GM21619 (cell line): ENCODE results near the gene R3HDM4.
A peak's percentile ranks its signal among the peaks of the same experiment; 100 is the strongest.

Experiments used
- ATAC-seq: cut with Tn5 transposase; IDR thresholded peaks from one replicate; pipeline ENCODE4 v1.9.1; 2021; ENCODE audit not compliant: unreplicated experiment

The R3HDM4 gene

GRCh38 chr19:932648-933552 is 19.9 kb upstream of the R3HDM4 start:
- ATAC-seq: no peak

DNA sequence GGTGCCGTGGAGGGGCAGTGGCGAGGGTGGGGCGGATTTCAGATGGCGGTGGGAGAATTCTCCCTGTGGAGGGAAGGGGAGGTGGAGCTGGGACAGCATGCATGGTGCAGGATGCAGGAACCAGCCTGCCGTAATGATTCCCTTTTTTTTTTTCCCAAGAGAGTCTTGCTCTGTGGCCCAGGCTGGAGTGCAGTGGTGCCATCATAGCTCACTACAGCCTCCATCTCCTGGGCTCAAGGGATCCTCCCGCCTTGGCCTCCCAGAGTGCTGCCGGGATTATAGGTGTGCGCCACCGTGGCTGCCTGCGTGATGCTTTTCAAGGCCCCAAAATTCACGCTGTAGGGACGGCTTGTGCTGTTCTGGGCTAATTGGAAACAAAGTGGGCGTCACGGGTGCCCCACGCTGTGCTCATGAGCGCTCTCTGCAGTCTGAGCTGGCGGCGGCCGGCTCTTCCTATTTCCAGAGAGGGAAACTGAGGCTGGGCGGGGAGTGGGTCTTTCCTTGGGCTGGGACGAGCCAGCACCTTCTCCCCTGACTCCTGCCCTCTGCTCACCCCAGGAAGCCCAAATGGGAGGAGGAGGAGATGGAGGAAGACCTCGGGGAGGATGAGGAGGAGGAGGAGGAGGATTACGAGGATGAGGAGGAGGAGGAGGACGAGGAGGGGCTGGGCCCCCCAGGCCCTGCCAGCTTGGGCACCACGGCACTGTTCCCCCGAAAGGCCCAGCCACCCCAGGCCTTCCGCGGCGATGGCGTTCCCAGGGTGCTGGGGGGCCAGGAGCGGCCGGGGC is 19.0 kb upstream of the R3HDM4 start:
- no peak for ATAC-seq

GRCh38 chr19:929891-930258 is 16.9 kb upstream of the R3HDM4 start:
- no peak for ATAC-seq

DNA sequence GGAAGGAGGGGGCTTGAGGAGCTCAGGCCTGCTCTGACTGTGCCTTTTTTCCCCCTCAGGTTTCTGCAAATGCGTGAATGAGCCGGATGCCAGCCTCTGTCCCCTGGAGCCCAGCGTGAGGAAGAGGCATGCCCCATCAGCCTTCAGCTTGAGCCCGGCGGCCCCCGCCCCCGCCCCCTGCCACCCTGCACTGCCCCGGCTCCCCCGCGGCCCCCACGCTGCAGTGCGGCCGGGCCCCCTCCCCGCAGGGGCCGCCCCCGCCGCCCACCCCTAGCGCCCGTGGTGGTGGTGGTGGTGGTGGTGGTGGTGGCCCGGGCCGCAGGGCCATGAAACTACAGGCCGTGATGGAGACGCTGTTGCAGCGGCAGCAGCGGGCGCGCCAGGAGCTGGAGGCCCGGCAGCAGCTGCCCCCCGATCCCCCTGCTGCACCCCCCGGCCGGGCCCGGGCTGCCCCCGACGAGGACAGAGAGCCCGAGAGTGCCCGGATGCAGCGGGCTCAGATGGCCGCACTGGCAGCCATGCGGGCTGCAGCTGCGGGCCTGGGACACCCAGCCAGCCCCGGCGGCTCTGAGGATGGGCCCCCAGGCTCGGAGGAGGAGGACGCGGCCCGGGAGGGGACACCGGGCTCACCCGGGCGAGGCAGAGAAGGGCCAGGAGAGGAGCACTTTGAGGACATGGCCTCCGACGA is 16.3 kb upstream of the R3HDM4 start:
- no peak for ATAC-seq

DNA sequence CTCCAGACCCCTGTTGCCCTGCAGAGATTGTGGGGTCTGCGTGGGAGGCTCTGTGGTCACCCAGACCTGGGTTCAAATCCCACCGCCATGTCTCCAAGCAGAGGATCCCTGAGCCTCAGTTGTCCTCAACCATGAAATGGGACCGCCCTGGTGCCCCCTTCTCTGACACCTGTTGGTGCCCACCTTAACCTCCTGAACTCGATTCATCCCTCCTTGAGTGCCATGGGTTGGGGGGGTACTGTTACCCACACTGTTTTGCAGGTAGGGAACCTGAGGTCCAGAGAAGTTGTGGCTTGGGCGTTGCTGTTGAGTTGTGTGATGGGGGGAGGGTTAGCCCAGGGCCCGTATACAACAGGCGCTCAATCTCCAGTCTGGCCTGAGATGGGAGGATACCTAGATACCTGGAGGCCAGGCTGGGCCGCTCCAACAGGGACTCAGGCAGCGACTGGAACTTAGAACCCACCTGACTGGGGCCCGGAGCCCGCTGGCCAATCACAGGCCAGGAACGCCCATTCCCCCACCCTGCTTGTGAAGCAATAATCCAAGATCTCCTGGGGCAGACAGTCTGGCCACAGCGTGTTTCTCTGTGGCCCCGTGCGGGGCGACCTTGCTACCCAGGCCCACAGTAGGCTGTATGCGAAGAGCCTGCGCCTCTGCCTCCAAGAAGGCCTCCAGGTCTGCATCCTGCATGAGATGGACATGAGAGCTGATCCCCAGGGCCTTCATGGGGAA is 15.6 kb upstream of the R3HDM4 start:
- ATAC-seq: no peak

DNA sequence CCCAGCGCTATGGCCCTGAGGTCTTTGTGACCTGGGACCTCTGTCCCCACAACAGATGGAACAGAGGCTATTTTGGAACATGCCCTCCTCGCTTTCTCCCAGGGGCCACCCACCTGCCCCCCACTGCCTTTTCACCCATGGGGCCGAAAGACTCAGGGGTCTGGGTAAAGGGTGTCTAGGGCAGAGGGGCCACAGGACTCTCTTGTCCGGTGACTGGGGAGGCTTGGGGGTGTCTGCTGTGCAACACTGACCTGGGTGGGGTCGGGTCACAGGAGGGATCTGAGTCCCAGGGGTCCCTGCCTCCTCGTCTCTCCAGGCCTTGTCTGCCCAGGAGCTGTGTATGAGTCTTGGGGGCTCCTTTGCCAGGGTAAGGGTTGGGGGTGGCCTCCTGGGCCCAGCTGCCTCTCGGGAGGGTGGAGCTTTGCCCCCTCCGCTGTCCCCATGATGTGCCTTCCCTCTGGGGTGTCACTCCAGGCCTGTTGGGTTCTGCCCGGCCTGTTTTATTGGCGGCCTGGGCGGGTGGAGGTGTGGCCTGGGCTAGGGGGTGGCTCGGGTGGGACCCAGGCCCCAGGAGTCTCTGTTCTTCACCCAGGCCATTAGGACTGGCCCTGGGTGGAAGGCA is 14.9 kb upstream of the R3HDM4 start:
- ATAC-seq: no peak

DNA sequence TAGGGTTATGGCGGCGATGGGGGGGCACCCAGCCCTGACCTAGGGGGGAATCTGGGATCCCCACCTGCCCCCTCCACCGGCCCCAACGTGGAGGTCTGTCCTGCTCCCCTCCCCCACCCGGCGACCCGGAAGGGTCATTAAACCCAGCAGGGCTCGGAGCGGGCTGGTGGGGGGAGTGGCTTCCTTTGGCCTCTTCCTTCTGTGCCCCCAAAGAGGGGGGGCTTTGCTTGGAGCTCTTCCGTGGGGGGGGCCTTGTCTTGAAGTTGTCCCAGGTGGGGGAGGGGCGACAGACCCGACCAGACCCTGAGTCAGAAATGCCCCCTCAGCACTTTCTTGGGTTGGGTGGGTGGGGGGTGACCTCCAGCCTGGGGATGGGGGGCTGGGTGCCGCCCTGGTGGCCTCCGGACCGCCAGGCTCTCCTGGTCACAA is 14.3 kb upstream of the R3HDM4 start:
- ATAC-seq: no peak

GRCh38 chr19:926589-927350 is 13.8 kb upstream of the R3HDM4 start:
- ATAC-seq: no peak

GRCh38 chr19:926323-926588 is 13.2 kb upstream of the R3HDM4 start:
- no peak for ATAC-seq

GRCh38 chr19:925526-926322 is 12.7 kb upstream of the R3HDM4 start, which contains the start of gene ARID3A:
Gene ARID3A (plus strand): TSS chr19:926035. CDS start chr19:929529, 3,494 bp downstream.
- ATAC-seq: peak; percentile 47

- ATAC-seq: peak; percentile 12
Measured at GRCh38 chr19:925087-925525, 12.1 kb upstream of the R3HDM4 start.

DNA sequence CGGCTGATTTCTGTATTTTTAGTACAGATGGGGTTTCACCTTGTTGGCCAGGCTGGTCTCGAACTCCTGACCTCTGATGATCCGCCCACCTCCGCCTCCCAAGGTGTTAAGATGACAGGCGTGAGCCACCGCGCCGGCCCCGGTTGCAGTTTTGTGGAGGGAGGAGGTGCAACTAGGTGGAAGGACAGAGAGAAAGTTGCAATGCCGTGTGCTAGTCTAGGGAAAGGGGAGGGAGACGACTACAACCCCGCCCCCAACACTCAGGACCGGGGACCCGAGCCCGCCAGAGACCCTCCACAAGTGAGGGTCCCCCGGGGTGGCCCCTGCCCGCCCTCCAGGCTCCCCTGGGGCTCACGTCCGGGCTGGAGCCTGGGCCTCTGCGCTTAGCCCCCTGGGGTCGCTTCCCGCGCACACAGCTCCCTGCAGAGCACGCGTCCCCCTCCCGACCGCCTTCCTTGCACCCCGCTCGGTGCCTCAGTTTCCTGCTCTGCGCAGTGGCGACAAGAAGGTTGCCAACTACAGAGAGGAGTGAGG is 11.6 kb upstream of the R3HDM4 start:
- ATAC-seq: no peak

DNA sequence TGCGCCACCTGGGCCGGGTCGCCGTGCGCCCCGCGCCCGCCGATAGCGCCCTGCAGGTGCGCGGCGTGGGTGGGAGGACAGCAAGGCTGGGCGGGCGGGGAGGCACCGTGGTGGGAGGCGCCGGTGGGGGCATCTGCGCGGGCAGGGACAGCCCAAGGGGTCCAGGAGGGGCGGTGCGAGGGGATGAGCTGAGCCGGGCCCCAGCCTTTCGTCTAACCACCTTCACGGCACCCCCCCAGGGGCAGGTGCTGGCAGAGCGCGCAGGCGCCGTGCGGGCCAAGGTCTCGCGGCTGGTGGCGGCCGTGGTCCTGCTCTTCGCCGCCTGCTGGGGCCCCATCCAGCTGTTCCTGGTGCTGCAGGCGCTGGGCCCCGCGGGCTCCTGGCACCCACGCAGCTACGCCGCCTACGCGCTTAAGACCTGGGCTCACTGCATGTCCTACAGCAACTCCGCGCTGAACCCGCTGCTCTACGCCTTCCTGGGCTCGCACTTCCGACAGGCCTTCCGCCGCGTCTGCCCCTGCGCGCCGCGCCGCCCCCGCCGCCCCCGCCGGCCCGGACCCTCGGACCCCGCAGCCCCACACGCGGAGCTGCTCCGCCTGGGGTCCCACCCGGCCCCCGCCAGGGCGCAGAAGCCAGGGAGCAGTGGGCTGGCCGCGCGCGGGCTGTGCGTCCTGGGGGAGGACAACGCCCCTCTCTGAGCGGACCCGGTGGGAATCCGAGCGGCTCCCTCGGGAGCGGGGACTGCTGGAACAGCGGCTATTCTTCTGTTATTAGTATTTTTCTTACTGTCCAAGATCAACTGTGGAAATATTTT is 7.2 kb upstream of the R3HDM4 start:
- no peak for ATAC-seq

GRCh38 chr19:919199-920050 is 6.4 kb upstream of the R3HDM4 start:
- no peak for ATAC-seq

GRCh38 chr19:918481-919198 is 5.6 kb upstream of the R3HDM4 start:
- ATAC-seq: no peak

DNA sequence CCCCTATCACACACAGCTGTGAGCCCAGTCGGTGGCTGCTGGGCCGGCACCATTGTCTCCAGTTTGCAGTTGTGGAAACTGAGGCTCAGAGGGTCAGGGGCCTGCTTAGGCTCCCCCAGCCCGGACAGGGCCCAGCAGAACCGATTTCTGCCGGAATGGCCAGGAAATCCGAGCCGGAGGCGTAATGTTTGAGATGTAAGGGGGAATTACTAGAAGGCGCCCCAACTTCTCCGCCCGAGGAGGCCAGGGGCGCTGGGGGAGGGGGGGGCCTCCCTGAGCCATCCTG is 5.1 kb upstream of the R3HDM4 start:
- no peak for ATAC-seq
